ENCODE measurements around the gene ACE2.

Gene ACE2

GRCh38 chrX:15523088-15523487 is 77.7 kb downstream of the ACE2 start:
- no peak overlapping the region for H3K4me3 ChIP-seq (ENCODE audit: low read depth, low read length)
- no peaks in the 10 kb centered on the region for H3K27me3 ChIP-seq (ENCODE audit: control insufficient read depth, insufficient read depth, low read length)
- no peak overlapping the region for H2AFZ ChIP-seq
- H3K9me3 ChIP-seq (ENCODE audit: control insufficient read depth, low read length): no peaks in the 10 kb centered on the region
- TF ChIP-seq CTCF (IDR thresholded peaks at IDR 0.05): no peak
- no peak overlapping the region for H3K27ac ChIP-seq
- no peaks in the 10 kb centered on the region for H3K36me3 ChIP-seq (ENCODE audit: control insufficient read depth, insufficient read depth, low read length)
- H3K4me1 ChIP-seq: no peaks in the 10 kb centered on the region
- no peak overlapping the region for H3K4me2 ChIP-seq (ENCODE audit: low read length)
- H3K9ac ChIP-seq: no peak overlapping the region
- H3K79me2 ChIP-seq: no peaks in the 10 kb centered on the region

GRCh38 chrX:15522464-15522863 is 78.3 kb downstream of the ACE2 start:
- no peaks in the 10 kb centered on the region for H3K79me2 ChIP-seq
- H3K4me1 ChIP-seq: no peaks in the 10 kb centered on the region
- no peak overlapping the region for H3K9ac ChIP-seq
- no peaks in the 10 kb centered on the region for H3K27me3 ChIP-seq (ENCODE audit: control insufficient read depth, insufficient read depth, low read length)
- no peaks in the 10 kb centered on the region for H3K36me3 ChIP-seq (ENCODE audit: control insufficient read depth, insufficient read depth, low read length)
- no peaks in the 10 kb centered on the region for H3K9me3 ChIP-seq (ENCODE audit: control insufficient read depth, low read length)
- no peak overlapping the region for H3K27ac ChIP-seq
- H3K4me3 ChIP-seq (ENCODE audit: low read depth, low read length): no peak overlapping the region
- no peak for TF ChIP-seq CTCF (IDR thresholded peaks at IDR 0.05)
- no peak overlapping the region for H3K4me2 ChIP-seq (ENCODE audit: low read length)
- H2AFZ ChIP-seq: no peak overlapping the region

GRCh38 chrX:15515931-15516330 is 84.8 kb downstream of the ACE2 start:
- no peak overlapping the region for H2AFZ ChIP-seq
- no peak overlapping the region for H3K27ac ChIP-seq
- H3K4me2 ChIP-seq (ENCODE audit: low read length): no peak overlapping the region
- no peaks in the 10 kb centered on the region for H3K9me3 ChIP-seq (ENCODE audit: control insufficient read depth, low read length)
- no peaks in the 10 kb centered on the region for H3K36me3 ChIP-seq (ENCODE audit: control insufficient read depth, insufficient read depth, low read length)
- TF ChIP-seq CTCF (IDR thresholded peaks at IDR 0.05): no peak
- H3K4me3 ChIP-seq (ENCODE audit: low read depth, low read length): no peak overlapping the region
- H3K4me1 ChIP-seq: no peaks in the 10 kb centered on the region
- H3K79me2 ChIP-seq: no peaks in the 10 kb centered on the region
- no peak overlapping the region for H3K9ac ChIP-seq
- no peaks in the 10 kb centered on the region for H3K27me3 ChIP-seq (ENCODE audit: control insufficient read depth, insufficient read depth, low read length)

- Histone ChIP-seq H3K4me2 (ENCODE audit: low read length) (no peak overlapping the region), H3K4me3 (ENCODE audit: low read depth, low read length) (no peak overlapping the region), H3K27ac (no peak overlapping the region), H3K36me3 (ENCODE audit: control insufficient read depth, insufficient read depth, low read length) (no peaks in the 10 kb centered on the region), H3K27me3 (ENCODE audit: control insufficient read depth, insufficient read depth, low read length) (no peaks in the 10 kb centered on the region), H3K4me1 (no peaks in the 10 kb centered on the region), H2AFZ (no peak overlapping the region), H3K9ac (no peak overlapping the region), H3K79me2 (no peaks in the 10 kb centered on the region), H3K9me3 (ENCODE audit: control insufficient read depth, low read length) (no peaks in the 10 kb centered on the region)
- TF ChIP-seq CTCF (IDR thresholded peaks at IDR 0.05): no peak
Measured at GRCh38 chrX:15514279-15514678, 86.5 kb downstream of the ACE2 start.

- H3K9me3 ChIP-seq (ENCODE audit: control insufficient read depth, low read length): no peaks in the 10 kb centered on the region
- no peak overlapping the region for H2AFZ ChIP-seq
- H3K4me1 ChIP-seq: no peaks in the 10 kb centered on the region
- no peak overlapping the region for H3K4me2 ChIP-seq (ENCODE audit: low read length)
- H3K27me3 ChIP-seq (ENCODE audit: control insufficient read depth, insufficient read depth, low read length): no peaks in the 10 kb centered on the region
- no peak overlapping the region for H3K27ac ChIP-seq
- TF ChIP-seq CTCF (IDR thresholded peaks at IDR 0.05): no peak
- H3K4me3 ChIP-seq (ENCODE audit: low read depth, low read length): no peak overlapping the region
- H3K36me3 ChIP-seq (ENCODE audit: control insufficient read depth, insufficient read depth, low read length): no peaks in the 10 kb centered on the region
- H3K9ac ChIP-seq: no peak overlapping the region
- no peaks in the 10 kb centered on the region for H3K79me2 ChIP-seq
Measured at GRCh38 chrX:15512401-15512965, 88.3 kb downstream of the ACE2 start.

Data from parathyroid adenoma (tissue), 2 donors.